HG03135 (cell line): ENCODE data around the gene AHSG.
A peak's percentile ranks its signal among the peaks of the same experiment; 100 is the strongest.
"Not testable (repeated sequence)": the region's sequence is repeated elsewhere in the genome, so short reads cannot be mapped to it uniquely, and the experiment has no call there.

Source experiments
- ATAC-seq: cut with Tn5 transposase; IDR thresholded peaks from one replicate; pipeline ENCODE4 v1.9.1; 2021; ENCODE audit warnings: mild to moderate bottlenecking, moderate library complexity; ENCODE audit not compliant: unreplicated experiment

The AHSG gene

DNA sequence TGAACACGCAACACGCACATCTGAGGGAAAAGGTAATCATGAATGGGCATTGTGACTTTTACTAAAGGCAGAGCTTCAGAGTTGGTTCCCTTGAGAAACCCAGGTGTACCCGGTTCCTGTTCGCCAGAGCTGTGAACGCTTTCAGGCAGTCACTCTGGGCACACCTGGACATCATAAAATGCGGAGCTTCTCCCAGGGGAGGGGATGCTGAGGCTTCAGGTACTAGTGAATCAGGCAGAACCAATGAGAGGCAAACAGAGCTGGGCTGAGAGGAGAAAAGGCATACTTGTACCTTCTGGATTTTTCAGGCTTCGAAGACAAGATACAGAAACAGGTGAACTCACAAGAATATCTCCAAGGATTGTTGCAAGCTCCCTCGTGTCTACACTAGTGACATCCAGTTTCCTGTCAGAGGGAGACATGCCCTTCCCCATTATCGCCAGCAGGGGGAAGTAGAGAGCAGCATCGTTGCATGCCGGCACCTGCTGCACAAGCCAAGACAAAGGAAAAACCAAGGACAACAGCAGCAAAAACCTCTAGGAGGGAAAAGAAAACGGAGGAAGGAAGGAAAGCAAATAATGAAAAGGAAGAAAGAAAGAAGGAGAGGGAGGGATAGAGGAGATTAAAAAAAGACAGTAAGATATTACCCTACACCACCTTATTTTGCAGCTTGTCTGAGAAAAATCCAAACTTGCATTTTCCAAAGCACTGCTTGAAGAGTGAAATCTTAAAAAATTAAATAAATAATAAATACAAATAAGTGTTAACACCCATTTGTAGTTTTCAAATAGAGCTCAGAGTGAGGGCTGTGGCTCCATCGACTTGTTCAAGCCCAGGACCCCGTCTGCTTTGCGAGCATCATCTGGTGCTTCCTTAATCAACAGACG is 2.0 kb downstream of the AHSG start:
- peak; percentile 74 for ATAC-seq

DNA sequence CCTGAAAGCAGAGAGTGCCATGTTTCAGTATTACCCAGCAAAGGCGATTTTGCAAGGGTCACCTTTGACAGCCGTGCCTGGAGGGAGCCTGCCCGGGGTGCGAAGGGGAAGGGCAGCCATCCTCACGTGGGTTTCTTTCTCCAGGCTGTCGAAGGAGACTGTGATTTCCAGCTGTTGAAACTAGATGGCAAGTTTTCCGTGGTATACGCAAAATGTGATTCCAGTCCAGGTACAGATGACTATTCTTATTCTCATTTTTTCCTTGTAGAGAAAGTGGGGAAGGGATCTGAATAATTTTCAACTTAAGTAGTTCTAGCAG is 3.4 kb downstream of the AHSG start:
- no peak for ATAC-seq

DNA sequence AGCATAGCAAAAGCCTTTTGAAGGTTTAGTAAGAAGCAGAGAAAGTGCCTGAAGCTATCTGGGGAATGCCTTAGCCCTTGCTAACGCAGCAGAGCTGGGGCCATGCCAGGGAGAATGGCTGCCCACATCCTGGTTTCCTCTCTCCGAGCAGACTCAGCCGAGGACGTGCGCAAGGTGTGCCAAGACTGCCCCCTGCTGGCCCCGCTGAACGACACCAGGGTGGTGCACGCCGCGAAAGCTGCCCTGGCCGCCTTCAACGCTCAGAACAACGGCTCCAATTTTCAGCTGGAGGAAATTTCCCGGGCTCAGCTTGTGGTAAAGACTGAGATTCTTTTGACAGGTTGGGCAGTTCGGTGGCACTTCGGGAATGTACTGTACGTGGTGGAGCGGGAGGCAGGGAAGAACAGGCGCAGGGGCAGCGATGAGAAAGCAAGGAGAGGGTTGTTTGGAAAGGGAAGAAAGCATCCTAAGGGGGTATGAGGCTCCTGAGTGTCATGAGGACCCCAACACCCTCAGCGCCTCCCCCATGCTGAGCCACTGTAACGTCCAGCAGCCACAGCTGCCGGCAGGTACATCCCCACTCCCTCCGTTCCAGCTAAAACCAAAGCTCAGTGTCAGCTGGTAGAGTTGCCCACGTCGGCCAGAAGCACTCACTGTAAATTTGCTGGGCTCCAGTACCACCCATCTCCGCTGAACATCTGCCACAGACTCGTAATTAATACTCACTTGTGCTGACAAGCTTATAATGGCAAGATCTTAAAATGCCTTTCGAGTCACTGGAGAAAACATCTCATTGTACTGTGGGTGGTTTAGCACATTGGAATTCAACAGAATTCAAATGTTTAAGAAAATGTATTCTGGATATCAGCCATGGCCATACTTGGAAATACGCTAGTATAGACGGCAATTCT is 4.4 kb downstream of the AHSG start:
- ATAC-seq = peak; percentile 89

DNA sequence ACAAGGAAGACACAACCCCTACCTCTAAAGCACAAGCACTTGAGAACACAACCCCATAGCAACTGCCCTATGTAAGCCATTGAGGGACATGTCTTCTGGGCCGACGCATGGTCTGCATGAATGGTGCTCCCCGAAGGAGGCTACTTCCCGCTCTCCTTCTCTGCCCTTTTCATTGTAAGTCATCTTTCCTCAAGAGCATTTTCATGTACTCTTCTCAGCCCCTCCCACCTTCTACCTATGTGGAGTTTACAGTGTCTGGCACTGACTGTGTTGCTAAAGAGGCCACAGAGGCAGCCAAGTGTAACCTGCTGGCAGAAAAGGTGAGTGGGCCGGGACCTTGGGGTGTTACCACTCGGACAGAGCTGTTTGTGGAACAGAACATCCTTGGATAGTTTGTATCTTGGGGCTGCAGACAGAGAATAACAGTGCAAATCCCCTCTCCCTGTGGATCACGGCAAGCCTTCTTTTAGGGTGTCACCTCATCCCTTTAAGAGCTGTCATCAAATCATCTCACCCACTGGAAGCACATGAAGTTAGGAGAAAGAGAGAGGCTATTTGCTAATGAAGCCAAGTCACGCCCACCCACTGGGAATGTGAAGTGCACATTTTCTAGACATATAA is 5.6 kb downstream of the AHSG start:
- ATAC-seq = no peak

DNA sequence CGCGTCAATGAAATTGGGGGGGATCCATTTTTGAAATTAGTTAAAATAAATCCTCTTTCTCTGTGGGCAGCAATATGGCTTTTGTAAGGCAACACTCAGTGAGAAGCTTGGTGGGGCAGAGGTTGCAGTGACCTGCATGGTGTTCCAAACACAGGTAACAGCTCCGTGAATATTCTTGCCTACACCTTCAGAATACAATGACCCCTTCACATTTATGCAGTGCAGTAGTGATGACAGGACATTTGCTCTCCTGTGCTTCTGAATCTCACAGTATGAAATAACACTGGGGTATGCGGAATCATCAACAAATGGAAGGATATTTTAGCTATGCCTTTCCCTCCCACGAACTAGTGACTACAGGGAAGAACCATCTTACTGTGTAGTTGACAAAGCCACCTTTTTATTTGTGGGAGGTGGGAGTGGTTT is 6.9 kb downstream of the AHSG start:
- no peak for ATAC-seq

DNA sequence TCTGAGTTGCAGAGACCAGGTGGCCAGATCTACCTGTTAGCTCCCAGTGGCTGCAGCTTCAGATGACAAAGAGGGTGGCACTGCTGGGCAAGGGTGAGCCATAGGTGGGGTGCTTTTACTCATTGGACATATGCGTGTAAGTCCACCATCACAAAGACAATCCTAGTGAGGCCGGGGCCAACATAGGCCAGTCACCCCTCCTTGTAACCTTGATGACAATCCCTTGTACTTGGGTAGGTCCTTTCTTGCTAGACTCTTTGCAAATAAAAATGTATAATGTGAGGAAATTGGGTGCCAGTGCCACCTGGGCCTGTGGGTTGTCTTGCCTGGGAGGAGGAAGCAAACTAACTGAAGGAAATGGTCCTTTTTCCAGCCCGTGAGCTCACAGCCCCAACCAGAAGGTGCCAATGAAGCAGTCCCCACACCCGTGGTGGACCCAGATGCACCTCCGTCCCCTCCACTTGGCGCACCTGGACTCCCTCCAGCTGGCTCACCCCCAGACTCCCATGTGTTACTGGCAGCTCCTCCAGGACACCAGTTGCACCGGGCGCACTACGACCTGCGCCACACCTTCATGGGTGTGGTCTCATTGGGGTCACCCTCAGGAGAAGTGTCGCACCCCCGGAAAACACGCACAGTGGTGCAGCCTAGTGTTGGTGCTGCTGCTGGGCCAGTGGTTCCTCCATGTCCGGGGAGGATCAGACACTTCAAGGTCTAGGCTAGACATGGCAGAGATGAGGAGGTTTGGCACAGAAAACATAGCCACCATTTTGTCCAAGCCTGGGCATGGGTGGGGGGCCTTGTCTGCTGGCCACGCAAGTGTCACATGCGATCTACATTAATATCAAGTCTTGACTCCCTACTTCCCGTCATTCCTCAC is 7.6 kb downstream of the AHSG start:
- ATAC-seq = no peak

DNA sequence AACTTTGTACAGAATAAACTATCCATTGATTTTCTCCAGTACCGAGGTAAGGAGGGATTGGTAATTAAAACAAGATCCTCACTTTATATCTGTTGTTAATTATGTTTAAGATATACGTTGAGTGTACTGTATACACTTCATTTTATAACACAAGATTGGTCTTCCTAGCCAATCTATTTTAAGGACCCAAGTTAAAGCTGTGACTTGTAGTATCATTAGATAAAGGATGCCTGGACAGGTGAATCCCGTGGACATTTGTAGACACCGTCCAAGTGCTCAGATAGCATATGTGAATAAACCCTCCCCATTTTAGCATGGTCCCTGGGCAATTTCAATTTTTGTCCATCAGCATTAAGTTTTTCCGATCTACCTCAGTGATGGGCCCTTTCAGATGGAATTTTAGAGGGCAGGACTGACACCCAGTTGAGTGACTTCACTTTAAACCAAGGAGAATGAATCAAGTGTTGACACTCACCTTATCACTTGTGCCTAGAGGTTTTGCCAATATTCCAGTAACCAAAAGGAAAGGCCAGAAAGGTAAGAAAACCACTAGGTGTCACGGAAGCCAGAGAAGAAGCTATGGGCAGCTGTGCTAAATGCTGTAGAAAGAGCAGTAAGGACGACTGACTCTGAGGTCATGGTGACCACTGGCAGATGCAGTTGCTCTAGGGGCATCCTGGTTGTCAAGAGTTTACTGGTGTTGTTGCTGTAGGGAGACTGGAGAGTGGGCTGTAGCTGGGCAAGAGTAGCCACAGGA is 9.2 kb downstream of the AHSG start:
- ATAC-seq = no peak

DNA sequence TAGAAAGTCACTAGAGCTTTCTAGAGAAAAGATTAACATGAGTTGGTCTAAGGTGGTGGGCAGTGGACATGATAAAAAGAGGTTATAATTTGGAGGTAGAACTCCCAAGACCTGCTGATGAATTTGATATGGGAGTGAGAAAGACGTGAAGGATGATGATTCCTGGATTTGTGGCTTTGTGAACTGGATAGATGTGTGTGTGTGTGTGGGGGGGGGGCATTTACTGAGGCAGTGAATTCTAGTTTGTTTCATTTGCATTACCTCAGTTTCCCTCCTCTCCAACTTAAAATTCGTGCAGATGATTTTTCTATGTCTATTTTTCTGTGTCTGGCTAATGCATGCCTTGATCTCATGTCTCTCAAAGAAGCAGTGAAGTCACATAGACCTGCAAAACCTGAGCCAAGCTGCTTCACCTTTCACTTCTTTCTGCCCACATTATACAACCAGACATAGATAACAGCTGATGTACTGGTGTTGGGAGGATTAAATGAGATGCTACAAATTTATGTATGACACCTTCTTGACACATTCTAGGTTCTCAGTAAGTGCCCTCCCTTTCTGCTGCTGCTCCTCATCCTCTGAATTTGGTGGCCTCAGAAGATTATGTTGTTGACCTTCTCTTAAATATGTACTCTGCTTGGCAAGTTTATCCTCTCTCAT is 9.9 kb downstream of the AHSG start:
- ATAC-seq = no peak

DNA sequence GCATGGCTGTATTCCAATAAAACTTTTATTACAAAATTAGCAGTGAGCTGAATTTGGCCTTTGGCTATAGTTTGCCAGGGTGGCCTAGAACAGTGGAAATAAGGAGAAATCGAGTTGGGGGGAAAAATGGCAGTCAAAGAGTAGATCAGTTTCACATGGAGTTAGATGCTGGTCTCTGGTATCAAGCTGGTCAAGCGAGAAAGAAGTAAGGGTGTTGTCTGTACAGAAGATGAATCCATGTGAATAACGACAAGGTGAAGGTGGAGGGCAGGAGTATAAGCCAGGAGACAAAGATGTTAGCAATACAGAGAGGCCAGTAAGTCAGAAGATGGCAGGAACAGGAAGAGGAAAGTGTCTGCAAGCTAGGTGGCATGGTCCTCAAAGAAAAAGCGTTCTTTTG is 11.7 kb downstream of the AHSG start:
- no peak for ATAC-seq

DNA sequence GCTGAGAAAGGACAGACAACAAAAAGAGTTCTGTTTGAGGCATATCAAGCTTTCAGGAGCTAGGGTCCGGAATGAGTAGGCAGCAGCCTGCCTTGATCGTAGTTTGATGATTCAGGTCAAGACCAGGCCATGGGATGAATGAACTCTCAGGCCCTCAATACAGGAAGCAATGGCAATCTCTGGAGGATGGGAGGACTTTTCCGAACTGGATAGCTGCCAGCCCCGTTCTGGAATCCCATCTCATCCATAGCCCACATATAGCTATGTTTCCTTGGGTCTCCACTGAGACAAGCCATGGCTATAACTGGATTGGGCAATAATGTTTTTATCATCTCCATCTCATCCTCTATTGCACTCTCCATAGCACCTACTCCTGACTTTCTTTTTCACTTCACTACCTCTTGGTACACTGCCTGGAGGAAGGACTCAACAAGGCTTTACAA is 12.8 kb downstream of the AHSG start:
- ATAC-seq = no peak

DNA sequence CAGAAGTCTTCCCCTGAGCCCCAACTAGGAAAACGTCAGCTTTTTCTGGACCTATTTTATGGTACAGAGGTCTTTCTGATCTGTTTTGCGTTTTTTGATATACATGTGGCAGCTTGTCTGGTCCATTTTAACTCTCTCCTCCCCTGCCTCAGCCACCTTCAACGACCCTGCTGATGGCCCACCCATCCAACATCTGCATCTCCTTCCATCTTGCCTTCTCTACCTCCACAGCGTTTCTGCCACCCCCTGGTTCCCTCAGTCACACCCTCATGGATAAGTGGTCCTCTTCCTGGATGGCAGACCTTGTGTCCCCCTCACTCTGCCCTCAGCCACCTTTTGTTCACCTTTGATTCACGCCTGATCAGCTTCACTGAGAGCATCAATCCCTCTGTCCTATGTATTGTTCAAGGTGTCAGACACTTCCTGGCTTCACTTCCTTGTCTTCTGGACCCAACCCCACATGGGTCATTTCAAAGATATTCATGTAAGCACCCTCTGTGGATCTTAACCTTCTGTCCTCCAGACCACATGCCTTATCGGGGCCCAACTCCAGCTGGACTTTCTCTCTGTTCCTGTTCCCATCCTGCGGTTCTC is 13.5 kb downstream of the AHSG start:
- no peak for ATAC-seq

DNA sequence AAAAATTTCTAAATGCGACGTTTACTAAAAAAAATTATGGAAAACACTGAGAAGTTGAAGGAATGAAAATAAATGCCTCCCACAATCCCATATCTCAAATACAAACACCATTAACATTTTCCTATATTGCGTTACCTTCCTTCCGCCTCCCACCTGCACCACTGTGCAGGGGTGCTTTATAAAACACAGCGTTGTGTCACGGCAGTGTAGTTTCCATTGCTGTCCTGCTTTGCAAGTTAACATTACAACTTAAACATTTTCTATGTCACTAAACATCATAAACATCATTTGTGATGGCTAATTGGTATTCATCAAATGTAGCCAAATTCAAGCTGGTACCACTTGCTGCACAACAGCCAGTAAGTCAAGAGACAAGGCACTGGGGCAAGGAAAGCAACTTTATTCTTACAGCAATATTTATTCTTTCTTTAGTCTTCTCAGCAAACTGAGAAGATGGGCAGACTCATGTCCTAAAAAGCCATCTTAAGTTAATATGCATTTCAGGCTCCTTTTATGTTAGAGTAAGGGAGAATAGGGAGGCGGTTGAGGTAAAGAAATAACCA is 15.1 kb downstream of the AHSG start:
- ATAC-seq = no peak

DNA sequence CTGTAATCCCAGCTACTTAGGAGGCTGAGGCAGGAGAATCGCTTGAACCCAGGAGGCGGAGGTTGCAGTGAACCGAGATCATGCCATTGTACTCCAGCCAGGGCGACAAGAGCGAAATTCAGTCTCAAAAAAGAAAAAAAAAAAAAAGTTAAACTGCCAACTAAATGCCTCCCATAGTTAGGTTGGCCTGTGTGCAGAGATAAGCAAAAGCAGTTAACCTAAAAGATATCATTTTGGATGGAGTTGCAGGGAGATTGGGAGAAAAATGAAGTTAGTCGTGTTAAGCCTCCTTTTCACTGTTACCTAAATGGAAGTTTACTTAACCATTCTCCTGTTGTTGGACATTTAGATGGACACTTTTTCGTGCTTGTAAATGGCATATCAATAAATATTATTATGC is 15.9 kb downstream of the AHSG start:
- ATAC-seq = no peak

DNA sequence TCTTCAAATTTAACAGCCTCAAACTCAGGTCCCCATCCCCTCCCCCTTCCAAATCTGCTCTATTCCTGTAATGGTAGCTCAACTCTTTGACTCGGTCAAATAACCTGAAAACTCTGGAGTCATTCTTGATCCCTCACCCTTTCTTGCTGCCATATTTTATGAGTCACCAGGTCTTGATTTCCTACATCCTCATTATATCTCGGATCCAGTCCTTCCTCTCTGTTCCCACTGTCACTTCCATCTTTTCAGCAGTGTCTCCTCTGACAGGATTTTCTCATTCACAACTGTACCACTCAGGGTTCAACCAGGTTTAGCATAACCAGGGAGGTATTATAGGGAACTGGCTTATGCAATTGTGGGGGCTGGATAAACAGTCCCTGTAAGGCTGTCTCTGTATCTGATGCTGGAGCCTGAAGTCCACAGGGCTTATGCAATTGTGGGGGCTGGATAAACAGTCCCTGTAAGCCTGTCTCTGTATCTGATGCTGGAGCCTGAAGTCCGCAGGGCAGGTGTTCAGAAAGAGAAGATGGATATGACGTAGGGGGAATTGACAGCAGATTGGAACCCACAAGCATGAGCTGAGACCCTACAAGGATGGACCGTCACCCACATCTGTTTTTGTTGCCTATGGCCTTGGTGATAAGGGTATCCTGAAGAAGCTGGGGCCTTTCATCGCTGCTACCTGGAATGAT is 18.2 kb downstream of the AHSG start:
- no peak for ATAC-seq

DNA sequence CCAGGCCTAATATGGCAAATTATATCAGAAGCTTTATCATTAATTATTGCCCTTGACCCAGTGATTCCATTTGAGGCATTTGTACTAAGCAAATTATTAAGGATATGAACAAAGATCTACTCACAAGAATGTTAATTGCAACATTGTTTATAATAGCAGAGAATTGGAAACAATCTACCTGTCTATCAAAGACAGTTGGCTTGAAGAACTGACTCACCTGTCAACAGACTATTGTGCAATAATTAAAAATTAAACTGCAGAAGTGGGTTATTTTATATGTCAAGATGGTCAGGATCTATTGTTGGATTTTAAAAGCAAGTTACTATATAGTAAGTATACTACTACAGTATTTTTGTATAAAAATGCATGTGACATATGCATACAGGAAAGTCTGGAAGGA is 20.6 kb downstream of the AHSG start:
- ATAC-seq = no peak

DNA sequence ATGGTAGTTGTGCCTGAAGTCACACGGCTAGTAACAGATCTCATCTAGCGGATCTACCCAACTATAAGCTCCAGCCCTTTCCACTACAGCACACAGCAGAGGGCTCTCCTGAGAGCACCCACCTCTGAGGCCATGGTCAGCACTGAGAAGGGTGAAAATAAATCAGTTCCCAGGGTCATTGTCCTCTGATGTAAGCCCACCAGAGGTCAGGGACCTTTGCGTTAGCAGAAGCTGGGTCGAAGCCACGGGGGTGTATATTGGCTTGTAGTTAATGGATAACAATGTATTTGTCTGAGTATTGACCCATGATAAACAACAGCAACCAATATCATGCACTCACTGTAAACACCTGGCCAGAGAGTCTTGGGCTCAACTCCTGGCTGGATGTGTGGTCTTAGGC is 21.3 kb downstream of the AHSG start:
- not testable (repeated sequence) for ATAC-seq

DNA sequence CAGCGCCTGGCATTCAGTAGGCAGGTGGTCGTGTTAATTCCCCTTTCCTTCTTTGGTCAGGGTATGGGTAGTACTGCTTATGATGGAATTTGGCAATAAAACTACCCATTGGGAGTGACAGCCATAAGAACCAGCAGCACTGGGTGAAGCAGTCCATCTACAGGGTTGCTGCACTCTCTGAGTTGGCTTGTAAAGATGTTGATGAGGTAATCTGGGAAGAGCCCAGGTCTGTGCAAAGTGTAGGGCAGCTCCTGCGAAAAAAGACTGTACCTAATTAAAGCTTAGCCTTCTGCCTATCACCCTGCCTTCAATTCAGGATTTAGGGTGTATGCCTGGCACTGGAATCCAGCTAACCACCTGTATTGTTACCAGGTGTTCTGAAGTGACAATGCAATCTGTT is 22.7 kb downstream of the AHSG start:
- ATAC-seq = no peak

DNA sequence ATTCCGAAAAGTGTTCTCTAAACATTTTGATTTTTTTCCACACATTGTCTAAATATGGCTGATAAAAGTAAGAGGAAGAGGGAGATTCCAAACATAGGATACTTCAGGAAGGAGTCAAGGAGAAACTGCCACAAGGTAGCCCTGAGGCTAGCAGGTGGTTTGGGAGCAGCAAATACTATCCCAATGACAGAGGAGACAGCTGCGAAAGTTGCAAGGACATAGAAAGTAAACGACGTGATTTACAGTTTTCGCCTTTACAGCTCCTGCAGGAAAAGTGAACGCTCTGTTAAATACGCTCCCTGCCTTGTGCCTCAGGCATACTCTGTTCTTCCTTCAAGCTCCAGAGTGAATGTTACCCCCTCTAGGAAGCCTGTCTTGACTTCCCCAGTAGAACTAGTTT is 23.7 kb downstream of the AHSG start:
- ATAC-seq = no peak
